Dermis microvascular lymphatic vessel endothelial cell (primary cell): ENCODE measurements around the gene INTS1. TPM values are rescaled to one million over a fixed set of nuclear protein-coding genes. Genes with fewer than 3 reads are reported as not detected.

Experiments used
- total RNA-seq: library from RNA; depleted of rRNA; stranded (reverse); fragments of >200 nt; gene quantifications from 2 replicates; pipeline ENCODE4 v1.2.1, GENCODE V29; 2014

The INTS1 gene
- total RNA-seq, 1 donor from 2014 or later: 25.4 TPM

Other genes with a start within 250 kb of the INTS1 start
- 8.7 and 12.5 TPM in 2 replicates for gene MICALL2, start 44.9 kb downstream of the INTS1 start, total RNA-seq
- 22.1 and 40.8 TPM in 2 replicates for gene MAFK, start 26.3 kb upstream of the INTS1 start, total RNA-seq
- under 0.01 and 0.13 TPM in 2 replicates for gene TMEM184A, start 51.8 kb upstream of the INTS1 start, total RNA-seq
- 16.0 and 18.7 TPM in 2 replicates for gene PSMG3, start 65.6 kb upstream of the INTS1 start, total RNA-seq
- gene ELFN1, start 165.9 kb upstream of the INTS1 start, total RNA-seq: 0.38 and 0.90 TPM in 2 replicates